ENCODE results near the gene IGF2.

IGF2 gene

DNA sequence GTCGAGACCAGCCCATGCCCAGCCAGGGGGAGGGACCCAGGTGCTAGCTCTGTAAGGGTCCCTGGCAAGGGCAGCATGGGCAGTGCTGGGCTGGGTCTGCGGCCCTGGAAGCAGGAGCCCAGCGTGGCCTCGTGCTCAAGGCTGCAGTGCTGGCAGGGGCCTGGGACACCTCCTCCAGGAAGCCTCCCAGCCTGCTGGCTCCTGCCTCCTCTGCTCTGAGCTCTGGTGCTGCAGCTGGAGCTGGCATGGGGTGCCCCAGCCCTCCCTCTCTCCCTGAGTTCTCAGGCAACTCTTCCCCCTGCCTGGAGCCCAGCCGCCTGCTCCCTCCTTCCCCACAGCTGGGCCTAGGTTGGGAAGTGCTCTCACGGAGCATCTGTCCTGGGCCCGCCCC is 15.0 kb upstream of the IGF2 start:
- no peak for DNase-seq (ENCODE audit: low read depth in 3 of 3, low spot score in 1 of 3)

DNA sequence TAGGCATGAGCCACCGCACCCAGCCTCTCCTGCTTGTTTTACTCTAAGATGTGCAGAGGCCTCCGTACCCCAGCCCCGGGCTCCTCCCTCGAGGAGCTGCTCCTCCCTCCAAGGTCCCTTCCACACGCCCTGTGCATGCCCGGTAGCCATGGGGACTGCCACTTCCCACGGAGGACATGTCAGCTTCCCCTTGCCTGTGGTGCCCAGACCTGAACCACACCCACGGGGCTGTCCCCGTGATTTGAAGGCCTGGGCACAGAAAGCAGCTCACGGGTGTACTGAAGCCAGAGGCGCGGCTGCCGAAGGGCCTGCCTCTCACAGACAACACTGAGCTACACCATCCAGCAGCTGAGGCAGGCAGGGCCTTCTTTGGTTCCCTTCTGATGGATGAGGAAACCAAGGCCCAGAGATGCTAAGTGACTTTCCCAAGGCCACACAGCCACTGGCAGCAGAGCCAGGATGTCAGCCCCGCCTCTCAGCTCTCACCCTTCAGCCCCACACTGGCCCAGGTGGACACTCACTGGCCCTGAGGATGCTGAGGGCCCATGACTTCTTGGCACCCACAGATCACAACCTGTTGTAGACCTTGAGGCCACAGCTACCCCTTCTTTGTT is 14.5 kb upstream of the IGF2 start:
- DNase-seq (ENCODE audit: low read depth in 3 of 3, low spot score in 1 of 3), result no peak

DNA sequence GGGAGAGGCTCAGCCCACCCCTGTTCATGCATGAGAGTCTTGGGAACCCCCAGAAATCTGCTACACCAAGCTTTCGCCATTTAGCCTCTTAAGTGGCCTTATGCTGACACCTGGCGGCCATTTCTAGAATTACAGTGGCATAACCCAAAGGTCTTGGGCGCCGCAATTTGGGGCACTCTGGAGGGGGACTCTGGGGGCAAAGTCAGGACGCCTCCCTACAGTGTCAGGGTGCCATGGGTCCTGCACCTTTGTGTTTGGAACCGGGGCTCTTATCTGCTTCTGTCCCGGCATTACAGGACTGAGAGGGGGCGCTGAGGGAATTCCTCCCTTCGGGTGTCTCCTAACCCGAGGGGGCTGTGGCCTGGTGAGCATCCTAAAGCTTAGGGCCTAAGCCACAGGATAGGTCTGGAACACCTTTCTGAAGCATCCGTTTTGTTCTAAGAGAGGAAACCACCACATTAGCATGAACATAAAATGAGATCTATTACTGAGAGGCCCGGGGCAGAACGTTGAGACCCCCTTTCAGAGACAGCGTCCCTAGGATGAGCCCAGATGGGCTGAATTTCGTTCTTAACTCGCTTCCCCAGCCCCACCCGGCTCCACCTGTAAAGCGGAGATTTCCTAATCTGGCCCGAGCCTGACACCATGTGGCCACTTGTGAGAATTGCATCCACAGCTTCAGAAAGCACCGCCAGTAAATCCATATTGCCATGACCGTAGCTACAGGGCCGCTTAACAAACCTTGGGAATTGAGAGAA is 12.5 kb upstream of the IGF2 start:
- DNase-seq (ENCODE audit: low read depth in 3 of 3, low spot score in 1 of 3), result peak; percentile 43 to 75 (median 61)

DNA sequence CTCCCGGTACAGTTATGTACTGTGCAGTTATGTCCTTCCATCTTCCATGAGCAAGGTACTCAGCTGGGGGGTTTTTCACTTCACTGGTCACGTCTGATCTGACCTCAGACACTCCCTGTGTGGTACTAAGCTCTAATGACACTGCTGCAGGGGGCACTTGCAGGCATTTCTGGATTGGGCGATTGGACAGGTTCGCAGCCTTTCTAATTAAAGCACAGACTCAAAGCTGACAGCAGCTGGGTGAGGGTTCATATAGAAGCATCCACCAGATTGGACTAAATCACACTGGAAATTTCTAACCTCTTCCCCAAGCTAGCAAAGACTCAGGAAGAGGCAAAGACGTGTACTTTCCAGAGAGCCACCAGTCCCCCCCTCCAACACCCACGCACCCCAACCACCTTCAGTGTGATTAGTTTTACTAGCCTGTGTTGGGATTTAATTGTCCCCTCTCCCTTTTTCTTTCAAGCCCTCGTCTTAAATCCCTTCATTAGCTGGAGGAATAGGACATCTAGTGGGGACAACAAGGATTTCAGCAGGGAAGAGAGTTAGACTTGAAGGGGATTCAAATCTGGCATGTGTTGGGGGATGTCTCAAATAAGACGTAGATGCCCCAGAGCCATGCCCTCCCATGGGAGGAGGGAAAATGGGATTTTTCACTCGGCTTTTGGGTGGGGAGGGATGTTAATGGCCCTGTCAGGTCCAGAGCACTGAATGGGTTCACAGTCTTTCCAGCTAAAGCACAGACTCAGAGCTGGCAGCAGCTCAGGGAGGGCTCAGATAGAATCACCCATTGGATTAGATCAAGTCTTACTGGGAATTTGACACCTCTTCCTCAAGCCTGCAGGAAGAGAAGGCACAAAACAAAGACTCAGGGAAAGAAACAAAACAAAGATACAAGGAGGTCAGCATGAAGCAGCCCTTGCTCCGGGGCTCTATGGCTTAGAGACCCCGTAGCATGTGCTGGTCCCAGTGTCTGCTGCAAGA is 11.0 kb upstream of the IGF2 start:
- DNase-seq (ENCODE audit: low read depth in 3 of 3, low spot score in 1 of 3), result no peak

DNA sequence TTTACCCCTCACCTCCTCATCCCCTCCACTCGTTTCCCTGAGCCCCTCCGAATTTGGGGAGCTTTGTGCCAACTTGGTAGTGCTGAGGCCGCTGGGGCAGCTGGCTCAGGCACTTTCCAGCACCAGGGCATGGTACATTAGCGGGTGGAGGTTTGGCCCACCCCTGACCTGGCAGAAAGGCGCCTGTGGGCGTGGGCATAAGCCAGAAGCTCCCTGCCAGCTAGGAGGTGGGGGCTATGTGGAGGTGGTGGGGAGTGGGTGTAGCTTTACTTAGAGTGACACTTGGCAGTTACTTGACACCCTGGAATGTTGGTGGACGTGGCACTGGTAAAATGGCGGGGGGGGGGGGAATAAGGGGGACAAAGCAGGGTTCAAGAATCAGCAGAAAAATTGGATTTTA is 10.3 kb upstream of the IGF2 start:
- no peak for DNase-seq (ENCODE audit: low read depth in 3 of 3, low spot score in 1 of 3)

DNA sequence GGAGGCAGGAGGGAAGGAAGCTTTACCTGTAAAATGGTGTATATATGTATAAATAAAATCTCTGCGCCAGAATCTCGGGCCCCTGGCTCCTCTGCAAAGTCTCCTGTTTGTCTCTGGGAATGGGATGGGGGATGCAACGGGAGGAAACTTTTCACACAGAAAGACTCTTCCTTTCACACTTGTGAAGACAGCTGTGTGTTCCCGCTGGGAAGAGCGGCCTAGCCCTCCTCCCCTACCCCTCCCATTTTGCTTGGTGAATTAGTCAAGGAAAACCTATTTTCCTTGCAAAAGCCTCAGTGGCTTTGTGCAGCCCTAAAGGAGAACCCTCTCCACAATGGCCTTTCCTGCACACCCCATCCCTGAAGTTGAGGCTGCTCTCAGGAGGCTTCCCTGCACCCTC is 9.4 kb upstream of the IGF2 start:
- no peak for DNase-seq (ENCODE audit: low read depth in 3 of 3, low spot score in 1 of 3)

DNA sequence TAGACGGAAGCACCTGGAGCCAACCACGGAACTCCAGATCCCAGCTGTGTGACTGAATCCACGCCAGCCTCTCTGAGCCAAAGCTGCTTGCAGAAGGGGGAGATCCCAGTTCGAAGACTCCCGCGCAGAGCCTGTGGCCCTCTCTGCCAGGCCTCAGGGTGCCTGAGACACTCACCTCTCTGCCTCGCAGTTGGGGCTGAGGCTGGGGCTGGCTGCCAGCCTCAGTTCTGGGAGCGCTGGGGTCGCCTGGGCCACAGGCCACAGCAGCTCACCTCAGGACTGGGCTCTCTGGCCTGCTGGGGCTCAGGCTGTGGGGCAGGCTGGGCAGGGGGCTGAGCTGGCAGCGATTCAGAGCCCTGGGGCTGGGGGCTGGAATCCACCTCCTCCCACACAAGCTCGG is 8.2 kb upstream of the IGF2 start:
- no peak for DNase-seq (ENCODE audit: low read depth in 3 of 3, low spot score in 1 of 3)

DNA sequence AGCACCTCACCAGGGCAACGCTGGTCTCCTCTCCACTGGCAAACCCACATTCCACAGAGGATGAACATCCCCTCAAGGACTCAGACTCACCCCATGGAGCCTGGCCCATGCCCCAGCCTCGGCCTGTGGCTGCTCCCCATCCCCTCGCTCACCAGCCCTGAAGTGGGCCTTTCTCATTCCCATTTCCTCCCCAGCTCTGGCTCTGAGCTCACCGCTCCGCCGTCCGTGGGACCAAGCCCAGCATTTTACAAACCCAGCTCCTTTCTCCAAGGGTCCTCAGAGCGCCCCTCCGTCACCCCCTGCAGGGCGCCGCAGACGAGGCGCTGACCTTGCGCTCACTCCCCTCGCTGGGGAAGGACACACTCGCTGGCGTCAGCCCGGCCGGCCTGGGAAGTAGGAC is 6.9 kb upstream of the IGF2 start:
- DNase-seq (ENCODE audit: low read depth in 3 of 3, low spot score in 1 of 3), result no peak

DNA sequence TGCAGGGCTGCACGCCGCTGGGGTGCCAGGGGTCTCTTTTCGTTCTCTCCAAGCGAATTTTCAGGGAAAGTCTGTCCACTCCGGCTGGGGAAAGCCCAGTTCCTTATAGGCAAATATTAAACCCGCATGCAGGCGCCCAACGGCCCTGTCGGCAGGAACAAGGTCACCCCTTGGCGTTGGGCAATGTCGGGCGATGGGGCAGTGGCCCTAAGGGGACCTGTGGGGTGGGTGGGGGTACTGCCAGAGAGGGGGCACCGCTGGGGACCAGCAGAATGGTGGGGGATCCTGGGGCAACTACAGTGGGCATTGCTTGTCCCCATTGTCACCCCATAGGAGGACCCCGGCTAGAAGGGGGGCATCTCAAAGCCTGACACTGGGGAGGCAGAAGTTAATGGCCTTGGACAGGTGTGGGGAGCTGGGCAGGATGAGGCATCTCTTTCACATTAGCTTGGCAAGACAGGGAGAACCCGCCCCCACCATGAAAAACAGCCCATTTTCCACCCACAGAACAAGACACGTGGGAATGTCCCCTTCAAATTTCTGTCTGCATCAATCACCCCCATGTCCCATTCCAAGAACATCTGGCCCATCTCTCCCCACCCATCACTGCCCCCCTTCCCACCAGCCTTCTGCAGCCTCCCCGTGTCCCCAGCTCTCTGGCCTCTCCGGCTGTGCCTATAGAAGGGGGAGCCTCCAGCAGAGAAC is 5.5 kb upstream of the IGF2 start:
- DNase-seq (ENCODE audit: low read depth in 3 of 3, low spot score in 1 of 3), result no peak

DNA sequence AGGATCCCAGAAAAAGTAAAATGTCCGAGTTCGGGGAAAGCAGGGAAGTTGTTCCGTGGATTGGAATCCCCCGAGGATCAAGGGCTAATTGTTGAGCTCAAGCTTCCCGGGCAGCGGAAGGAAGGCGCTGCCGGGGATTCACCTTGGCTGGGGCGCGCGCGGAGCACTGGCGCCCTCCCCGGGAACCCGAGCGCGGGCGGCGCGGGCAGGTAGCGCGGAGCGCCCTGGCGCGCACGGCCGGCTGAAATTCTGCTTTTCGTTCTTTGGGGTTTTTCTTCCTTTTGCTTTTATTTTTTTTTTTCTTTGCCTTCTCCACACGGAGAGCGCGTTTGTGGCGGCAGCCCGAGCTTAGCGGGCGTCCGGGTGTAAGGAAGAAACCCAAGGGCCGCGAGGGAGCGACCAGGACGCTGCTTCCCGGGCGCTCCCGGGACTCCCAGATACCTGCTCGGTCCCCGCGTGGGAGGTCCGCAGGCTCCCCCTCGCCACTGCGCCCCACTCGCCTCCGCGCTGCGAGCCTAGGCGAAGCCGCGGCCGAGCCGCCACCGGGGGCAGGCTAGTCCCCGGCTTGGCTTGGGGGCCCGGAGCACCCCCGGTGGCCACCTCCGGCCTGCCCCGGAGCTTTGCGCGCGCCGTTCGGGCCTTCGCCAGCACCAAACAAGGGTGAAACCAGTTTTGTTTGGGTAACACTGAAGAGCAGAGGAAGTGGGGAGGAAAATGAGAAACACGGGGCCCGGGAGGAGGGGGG is 4.8 kb upstream of the IGF2 start:
- no peak for DNase-seq (ENCODE audit: low read depth in 3 of 3, low spot score in 1 of 3)

DNA sequence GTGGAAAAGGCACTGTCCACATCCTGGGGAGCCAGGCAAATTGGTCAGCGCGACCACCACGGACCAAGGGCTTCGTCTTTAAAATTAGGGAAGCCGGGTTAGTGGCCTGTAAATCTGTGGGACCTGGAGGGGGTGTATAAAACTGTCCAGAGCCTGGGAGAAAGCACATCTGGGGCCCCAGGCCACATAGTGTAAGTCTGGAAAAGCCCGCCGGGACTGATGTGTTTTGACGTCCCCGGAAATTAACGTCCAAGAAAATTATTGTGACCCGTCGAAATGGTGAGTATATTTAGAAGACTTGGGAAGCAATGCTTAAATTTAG is 4.2 kb upstream of the IGF2 start:
- DNase-seq (ENCODE audit: low read depth in 3 of 3, low spot score in 1 of 3), result no peak

DNA sequence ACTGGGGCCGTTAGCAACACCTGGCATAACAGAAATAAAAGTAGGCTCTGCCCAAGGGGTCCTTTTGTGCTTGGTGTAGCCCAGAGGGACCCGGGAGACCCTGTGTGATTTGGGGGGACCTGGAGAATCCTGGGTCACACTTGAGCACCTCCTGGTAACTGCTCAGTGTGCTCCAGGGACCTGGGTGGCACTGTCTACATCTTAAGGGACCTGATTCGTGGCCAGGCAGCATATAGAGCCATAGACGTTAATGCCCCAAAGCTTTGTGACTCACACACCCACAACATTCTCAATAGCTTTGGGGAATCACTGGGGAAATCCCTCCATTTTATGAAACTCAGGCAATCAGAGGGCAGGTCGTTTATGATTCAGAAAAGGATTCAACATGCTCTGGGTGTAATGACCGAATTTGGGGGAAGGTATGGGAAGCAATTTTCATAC is 3.6 kb upstream of the IGF2 start:
- DNase-seq (ENCODE audit: low read depth in 3 of 3, low spot score in 1 of 3), result no peak

DNA sequence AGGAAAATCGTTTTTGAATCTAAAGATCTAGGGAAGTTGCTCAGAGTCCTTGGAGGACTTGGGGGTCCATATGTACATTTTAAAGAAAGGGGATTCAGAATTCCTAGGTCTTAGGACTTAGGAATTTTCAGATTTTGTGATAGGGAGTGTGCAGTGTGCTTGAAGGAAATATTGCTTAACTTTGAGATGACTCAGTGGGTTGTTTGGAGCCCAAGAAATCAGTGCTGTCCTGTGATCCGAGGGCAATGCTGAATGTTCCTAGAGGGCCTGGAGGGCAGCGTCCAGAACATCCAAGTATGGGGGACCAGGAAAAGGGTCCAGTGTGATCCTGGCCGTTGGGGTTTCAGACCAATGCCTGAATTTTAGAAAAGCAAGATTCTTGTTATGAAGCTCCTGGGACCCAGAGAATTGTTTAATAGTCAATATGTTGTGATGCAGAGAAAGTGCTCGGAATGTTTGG is 3.1 kb upstream of the IGF2 start:
- no peak for DNase-seq (ENCODE audit: low read depth in 3 of 3, low spot score in 1 of 3)

DNA sequence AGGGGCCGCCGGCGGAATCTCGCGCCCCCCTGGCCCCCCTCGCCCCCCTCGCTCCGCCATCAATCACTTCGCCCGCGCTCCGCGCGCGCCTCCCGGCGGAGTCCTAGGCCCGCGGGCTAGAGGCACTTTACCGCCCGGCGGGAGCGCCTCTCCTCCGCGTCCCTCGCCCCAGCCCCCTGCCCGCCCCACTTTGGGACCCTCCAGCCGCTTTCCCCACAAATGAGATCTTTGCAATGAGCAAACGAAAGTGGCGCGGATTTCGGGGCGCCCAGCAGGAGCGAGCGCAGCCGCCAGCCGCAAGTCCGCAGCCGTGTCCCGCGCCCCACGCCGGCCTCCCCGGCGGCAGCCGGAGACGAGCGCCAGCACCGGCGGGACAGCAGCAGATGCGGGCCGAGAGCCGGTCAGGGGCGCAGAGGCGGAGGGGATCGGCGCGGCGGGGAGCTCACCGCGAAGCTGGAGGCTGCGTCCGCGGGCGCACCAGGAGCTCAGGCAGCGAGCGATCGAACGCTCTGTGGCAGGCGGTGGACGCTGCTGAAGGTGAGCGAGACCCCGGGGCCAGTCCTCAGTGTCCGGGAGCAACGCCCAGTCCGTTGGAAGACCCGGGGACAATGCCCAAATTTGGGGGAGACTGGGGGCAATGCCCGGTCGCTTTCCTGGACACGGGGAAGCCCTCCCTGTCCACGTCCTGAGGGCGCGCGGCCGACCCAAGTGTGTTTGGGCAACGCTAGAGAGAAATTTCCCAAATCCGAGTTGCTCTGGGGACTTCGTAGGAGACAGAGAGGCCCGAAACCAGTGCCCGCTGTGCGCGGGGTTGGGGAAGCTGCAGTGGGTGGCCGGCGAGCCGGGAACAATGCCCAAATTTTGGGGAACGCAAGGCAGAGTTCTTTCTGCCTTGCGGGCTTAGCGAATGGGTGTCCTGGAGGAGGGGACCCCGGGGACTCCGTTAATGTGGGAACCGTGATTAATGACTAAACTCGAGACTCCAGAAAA is 1.5 kb upstream of the IGF2 start:
- DNase-seq (ENCODE audit: low read depth in 3 of 3, low spot score in 1 of 3), result no peak

DNA sequence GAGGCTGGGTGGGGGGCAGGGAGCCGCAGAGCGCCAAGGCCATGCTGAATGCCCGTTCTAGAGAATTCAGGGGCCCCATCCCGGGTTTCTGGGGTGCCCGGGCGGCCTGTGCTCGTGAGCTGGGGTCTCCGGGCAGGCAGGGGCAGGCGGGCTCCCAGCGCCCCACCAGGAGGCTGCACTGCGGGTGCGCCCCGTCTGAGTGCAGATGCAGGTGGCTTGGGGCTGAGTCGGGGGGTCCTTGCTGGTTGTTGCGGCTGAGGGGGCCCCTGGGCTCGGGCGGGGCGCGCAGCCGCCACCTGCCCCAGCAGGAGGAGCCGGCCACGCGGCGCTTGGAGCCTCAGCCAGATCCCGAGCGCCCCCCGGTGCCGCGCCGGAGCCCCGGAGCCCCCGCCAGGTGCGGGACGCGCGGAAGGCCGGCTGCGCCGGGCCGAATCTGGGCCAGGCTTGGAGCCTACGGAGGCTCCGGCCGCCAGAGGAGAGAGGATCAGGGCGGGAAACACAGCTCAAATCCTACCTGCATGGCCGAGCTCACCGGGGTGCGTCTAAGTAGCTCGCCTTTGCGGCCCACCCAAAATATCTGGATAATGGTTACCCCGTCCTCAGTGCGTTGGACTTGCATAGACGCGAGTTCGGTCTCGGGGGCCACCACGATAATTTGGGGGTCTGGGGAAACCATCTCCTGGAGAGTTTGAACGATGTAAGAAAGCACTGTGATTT is 590 bp upstream of the IGF2 start:
- no peak for DNase-seq (ENCODE audit: low read depth in 3 of 3, low spot score in 1 of 3)

DNA sequence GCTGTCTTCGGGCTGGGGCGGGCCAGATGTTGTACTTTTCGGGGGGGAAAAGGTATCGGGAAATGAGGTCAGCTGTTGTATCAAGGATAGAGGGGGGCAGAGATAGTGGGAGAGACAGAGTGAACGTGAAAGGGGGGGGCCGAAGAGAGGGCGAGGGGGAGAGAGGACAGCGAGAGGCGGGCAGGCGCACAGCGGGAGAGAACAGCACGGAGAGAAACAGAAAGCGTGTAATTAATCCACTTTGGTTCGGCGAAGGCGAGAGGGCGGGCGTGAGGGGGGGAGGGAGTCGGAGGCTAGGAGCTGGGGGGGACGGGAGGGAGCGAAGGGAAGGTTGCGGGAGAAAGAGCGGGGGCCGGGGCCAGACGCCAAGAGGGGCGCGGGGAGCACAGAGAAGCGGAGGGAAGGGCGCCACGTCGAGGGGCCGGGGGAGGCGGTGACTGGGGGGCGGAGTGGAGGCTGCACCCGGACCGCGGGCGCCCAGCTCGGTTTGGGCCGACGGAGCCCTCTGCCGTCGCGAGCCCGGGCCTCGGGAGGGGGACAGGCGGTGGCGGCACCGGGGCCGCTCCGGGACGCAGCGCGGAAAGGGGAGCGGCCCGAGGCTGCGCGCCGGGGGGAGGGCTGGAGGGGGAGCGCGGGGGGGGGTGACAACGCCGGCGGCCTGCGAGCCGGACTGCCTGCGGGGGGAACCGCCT is 612 bp downstream of the IGF2 start:
- DNase-seq (ENCODE audit: low read depth in 3 of 3, low spot score in 1 of 3), result no peak

DNA sequence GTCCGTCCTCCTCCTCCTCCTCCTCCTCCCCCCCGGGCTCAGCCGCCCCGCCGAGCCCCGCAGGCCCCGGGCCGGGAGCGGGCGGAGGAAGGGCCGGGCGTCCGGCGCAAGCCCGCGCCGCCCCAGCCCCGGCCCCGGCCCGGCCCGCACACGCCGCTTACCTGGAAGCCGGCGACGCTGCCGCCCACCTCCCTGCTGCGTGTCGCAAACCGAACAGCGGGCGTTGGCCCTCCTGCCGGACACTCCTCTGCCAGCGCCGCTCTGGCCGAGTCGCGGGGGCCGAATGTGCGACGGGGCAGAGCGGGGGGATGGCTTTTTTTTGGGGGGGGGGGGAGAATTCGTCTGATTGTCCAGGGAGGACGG is 1.1 kb downstream of the IGF2 start:
- no peak for DNase-seq (ENCODE audit: low read depth in 3 of 3, low spot score in 1 of 3)

All from stimulated activated CD4-positive, alpha-beta T cell treated with anti-CD3 and anti-CD28 coated beads, TNF-alpha, amount 100 ng/mL, for 1 hour (primary cell).